Endothelial cell of umbilical vein (primary cell): ENCODE data around the gene VPS54. TPM values are rescaled to one million over a fixed set of nuclear protein-coding genes. Genes with fewer than 3 reads are reported as not detected.

Experiments
- BruUV-seq: library from RNA; stranded (reverse); fragments of 400-500 nt; replicated peaks from 2 replicates; lab custom pipeline; 2021; lab: Mats Ljungman, UMichigan
- CTCF ChIA-PET: fragments of 300-600, 350-600 bp; sonication (Branson Sonifier 250); formaldehyde crosslinking; loops from one replicate; lab custom pipeline; 2021; ENCODE audit warnings: antibody characterized with exemption, inconsistent platforms; lab: Charles Lee
- POLR2A ChIA-PET: fragments of 300-600, 350-600 bp; sonication (Branson Sonifier 250); formaldehyde crosslinking; loops from one replicate; lab custom pipeline; 2021; ENCODE audit warnings: antibody characterized with exemption, inconsistent platforms; lab: Charles Lee
- DNase-seq: peaks from one replicate; pipeline ENCODE4 v3.0.0-alpha.2; 2011; ENCODE audit warnings: low read depth, low spot score
- FAIRE-seq: peaks from 2 replicates; lab custom pipeline; 2011; peaks lifted over from hg19 to GRCh38; lab: Jason Lieb, UNC
- H2AFZ ChIP-seq: 2 replicates; pipeline ENCODE4 v1.6.0; 2012; ENCODE audit warnings: low read depth, low read length, control low read depth, inconsistent platforms
- H3K27ac ChIP-seq: 2 replicates; pipeline ENCODE4 v1.5.1; 2011; ENCODE audit warnings: low read depth, mild to moderate bottlenecking, control low read depth, low read length, moderate library complexity; ENCODE audit not compliant: insufficient read depth
- H3K27me3 ChIP-seq, 2 experiments: 2 replicates each; pipeline versions ENCODE4 v1.6.0 to v1.6.1; 2011; ENCODE audit warnings: low read length in 2 of 2, mixed read lengths in 1 of 2; ENCODE audit not compliant: control insufficient read depth in 2 of 2, insufficient read depth in 2 of 2
- H3K36me3 ChIP-seq, 2 experiments: 2 replicates in 1 of 2; 3 replicates in 1 of 2; pipeline ENCODE4 v1.5.1; 2011; ENCODE audit warnings: low read length in 2 of 2, mild to moderate bottlenecking in 1 of 2, moderate library complexity in 1 of 2; ENCODE audit not compliant: control insufficient read depth in 2 of 2, insufficient read depth in 2 of 2; ENCODE audit errors: extremely low read depth in 1 of 2
- H3K4me1 ChIP-seq: 3 replicates; pipeline ENCODE4 v1.5.1; 2011; ENCODE audit warnings: mild to moderate bottlenecking, low read length; ENCODE audit not compliant: control insufficient read depth, insufficient read depth; ENCODE audit errors: extremely low read depth
- H3K4me2 ChIP-seq: 2 replicates; pipeline ENCODE4 v1.6.1; 2011; ENCODE audit warnings: low read length, control low read depth, mixed read lengths; ENCODE audit not compliant: insufficient read depth
- H3K4me3 ChIP-seq, 3 experiments: fragments of 200-600 bp in 1 of 3; sonication (generic), shearing (Covaris generic) in 1 of 3; replicated peaks in 1 of 3; 2 replicates each; pipeline ENCODE4 v1.5.1; 2011 to 2016; ENCODE audit warnings: control low read depth in 3 of 3, low read length in 3 of 3, mild to moderate bottlenecking in 2 of 3, inconsistent platforms in 1 of 3, low read depth in 1 of 3, moderate library complexity in 1 of 3; ENCODE audit not compliant: insufficient read depth in 1 of 3
- H3K79me2 ChIP-seq: 2 replicates; pipeline ENCODE4 v1.6.0; 2012; ENCODE audit warnings: low read length, inconsistent platforms; ENCODE audit not compliant: control insufficient read depth, insufficient read depth
- H3K9ac ChIP-seq: replicated peaks from 2 replicates; pipeline ENCODE3; 2011; ENCODE audit warnings: low read length, control low read depth; ENCODE audit not compliant: insufficient read depth; ENCODE audit errors: extremely low read depth
- H3K9me1 ChIP-seq: replicated peaks from 3 replicates; pipeline ENCODE4 v1.6.0; 2011; ENCODE audit warnings: mild to moderate bottlenecking, low read length; ENCODE audit not compliant: control insufficient read depth, insufficient read depth; ENCODE audit errors: extremely low read depth
- H3K9me3 ChIP-seq: replicated peaks from 2 replicates; pipeline ENCODE4 v1.5.1; 2012; ENCODE audit warnings: low read length, inconsistent platforms; ENCODE audit not compliant: control insufficient read depth, insufficient read depth
- H4K20me1 ChIP-seq: replicated peaks from 2 replicates; pipeline ENCODE3; 2011; ENCODE audit warnings: mild to moderate bottlenecking, low read length; ENCODE audit not compliant: control insufficient read depth, insufficient read depth; ENCODE audit errors: extremely low read depth
- EZH2 ChIP-seq: IDR thresholded peaks from 2 replicates; pipeline ENCODE4 v1.6.1; 2012; ENCODE audit warnings: borderline replicate concordance, low read depth, mild to moderate bottlenecking, moderate library complexity, low read length, inconsistent platforms; ENCODE audit not compliant: severe bottlenecking
- FOS ChIP-seq: IDR thresholded peaks from 2 replicates; pipeline ENCODE4 v1.6.1; 2011; ENCODE audit warnings: mild to moderate bottlenecking, low read length, moderate library complexity, borderline replicate concordance; ENCODE audit not compliant: insufficient read depth
- GATA2 ChIP-seq: IDR thresholded peaks from 2 replicates; pipeline ENCODE4 v1.7.0; 2011; ENCODE audit warnings: low read depth, mild to moderate bottlenecking, moderate library complexity, mixed read lengths, low read length; ENCODE audit not compliant: insufficient read length, insufficient read depth
- JUN ChIP-seq: IDR thresholded peaks from 2 replicates; pipeline ENCODE4 v1.6.1; 2011; ENCODE audit warnings: borderline replicate concordance, low read depth; ENCODE audit not compliant: insufficient read length, insufficient read depth
- MYC ChIP-seq: IDR thresholded peaks from one replicate; pipeline ENCODE4 v1.6.1; 2011; ENCODE audit warnings: mild to moderate bottlenecking, low read depth, low read length
- POLR2A ChIP-seq: IDR thresholded peaks from 2 replicates; pipeline ENCODE4 v1.6.1; 2012; ENCODE audit warnings: low read depth, mild to moderate bottlenecking, control low read depth, low read length
- POLR2AphosphoS5 ChIP-seq: IDR thresholded peaks from 2 replicates; pipeline ENCODE4 v1.6.1; 2012; ENCODE audit warnings: low read depth, mild to moderate bottlenecking, control low read depth, low read length, moderate library complexity; ENCODE audit not compliant: insufficient read depth
- dilution Hi-C: fragments of 300-500 bp; cut with MboI; formaldehyde crosslinking; loops from one replicate; pipeline ENCODE4 v1.15.0; 2019; ENCODE audit warnings: low sequenced_read_pairs; ENCODE audit not compliant: extremely low pct_ligation_motif_present
- intact Hi-C: fragments of 100-400 bp; cut with micrococcal nuclease; formaldehyde crosslinking; loops from one replicate; pipeline ENCODE4 v1.10.0; 2022
- polyA plus RNA-seq, 4 experiments: library from polyadenylated mRNA; depleted of rRNA in 3 of 4; stranded (reverse) in 3 of 4; unstranded in 1 of 4; fragments of >200 nt; gene quantifications; 2 replicates each; pipeline versions ENCODE4 v1.2.1 to v1.2.3, GENCODE V29; 2011 to 2012; ENCODE audit warnings: missing spikeins in 1 of 4
- total RNA-seq: library from RNA; stranded (reverse); gene quantifications from 2 replicates; pipeline ENCODE4 v1.2.3, GENCODE V29; 2021
- TF ChIP-seq, protein P1 (sequence below), 2 donors: IDR thresholded peaks; 1 replicate in 1 of 2; 2 replicates in 1 of 2; pipeline ENCODE4 v1.5.1; 2011; ENCODE audit warnings: low read length in 2 of 2, mild to moderate bottlenecking in 2 of 2, moderate library complexity in 2 of 2, control low read depth in 1 of 2, inconsistent platforms in 1 of 2, low read depth in 1 of 2; ENCODE audit not compliant: insufficient read depth in 1 of 2; ENCODE audit errors: extremely low read depth in 1 of 2
- TF ChIP-seq, protein P2 (sequence below): IDR thresholded peaks from 2 replicates; pipeline ENCODE4 v1.6.1; 2011; ENCODE audit not compliant: insufficient read depth, insufficient read length

The VPS54 gene
- total and polyA plus RNA-seq, 2 donors (not counting 3 experiments of a cell fraction or from before 2014, with no cell fraction given) = 6.3 to 17.7 TPM

DNA sequence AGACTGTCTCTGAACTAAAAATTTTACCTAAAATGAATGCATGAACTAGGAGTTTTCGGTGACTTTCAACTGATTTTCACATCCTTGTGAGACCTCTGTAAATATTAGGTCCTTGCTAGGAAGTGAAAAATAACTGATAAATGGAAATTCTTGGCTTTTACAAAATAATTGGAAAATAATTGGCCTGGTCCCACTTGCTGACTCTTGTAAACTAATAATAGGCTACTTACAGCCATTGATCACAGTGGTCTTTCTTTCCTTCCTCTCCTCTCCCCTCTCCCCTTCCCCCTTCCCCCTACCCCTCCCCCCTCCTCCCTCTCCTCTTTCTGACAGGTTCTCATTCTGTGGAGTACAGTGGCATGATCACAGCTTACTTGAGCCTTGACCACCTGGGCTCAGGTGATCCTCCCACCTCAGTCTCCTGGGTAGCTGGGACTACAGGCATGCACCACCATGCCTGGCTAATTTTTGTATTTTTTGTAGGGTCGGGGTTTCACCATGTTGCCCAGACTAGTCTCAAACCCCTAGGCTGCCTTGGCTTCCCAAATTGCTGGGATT is 139.3 kb downstream of the VPS54 start:
- intact Hi-C loops = loop anchor here (5.0 kb wide), 1 partner anchor 247 kb away; no protein-coding TSS in a partner anchor
- H4K20me1 ChIP-seq = no peaks in the 10 kb centered on the region
- H3K4me3 ChIP-seq = no peak overlapping the region
- H3K4me2 ChIP-seq = no peak overlapping the region
- TF ChIP-seq, protein P1, sequence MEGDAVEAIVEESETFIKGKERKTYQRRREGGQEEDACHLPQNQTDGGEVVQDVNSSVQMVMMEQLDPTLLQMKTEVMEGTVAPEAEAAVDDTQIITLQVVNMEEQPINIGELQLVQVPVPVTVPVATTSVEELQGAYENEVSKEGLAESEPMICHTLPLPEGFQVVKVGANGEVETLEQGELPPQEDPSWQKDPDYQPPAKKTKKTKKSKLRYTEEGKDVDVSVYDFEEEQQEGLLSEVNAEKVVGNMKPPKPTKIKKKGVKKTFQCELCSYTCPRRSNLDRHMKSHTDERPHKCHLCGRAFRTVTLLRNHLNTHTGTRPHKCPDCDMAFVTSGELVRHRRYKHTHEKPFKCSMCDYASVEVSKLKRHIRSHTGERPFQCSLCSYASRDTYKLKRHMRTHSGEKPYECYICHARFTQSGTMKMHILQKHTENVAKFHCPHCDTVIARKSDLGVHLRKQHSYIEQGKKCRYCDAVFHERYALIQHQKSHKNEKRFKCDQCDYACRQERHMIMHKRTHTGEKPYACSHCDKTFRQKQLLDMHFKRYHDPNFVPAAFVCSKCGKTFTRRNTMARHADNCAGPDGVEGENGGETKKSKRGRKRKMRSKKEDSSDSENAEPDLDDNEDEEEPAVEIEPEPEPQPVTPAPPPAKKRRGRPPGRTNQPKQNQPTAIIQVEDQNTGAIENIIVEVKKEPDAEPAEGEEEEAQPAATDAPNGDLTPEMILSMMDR (IDR thresholded peaks at IDR 0.05; ENCODE audit: extremely low read depth in 1 of 2, insufficient read depth in 1 of 2, low read depth in 1 of 2, low read length in 2 of 2) = no peak
- TF ChIP-seq GATA2 = no peak
- no peak for TF ChIP-seq POLR2A
- TF ChIP-seq, protein P2, sequence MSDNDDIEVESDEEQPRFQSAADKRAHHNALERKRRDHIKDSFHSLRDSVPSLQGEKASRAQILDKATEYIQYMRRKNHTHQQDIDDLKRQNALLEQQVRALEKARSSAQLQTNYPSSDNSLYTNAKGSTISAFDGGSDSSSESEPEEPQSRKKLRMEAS = no peak
- TF ChIP-seq POLR2AphosphoS5 = no peak
- TF ChIP-seq JUN = no peak
- TF ChIP-seq MYC = no peak
- TF ChIP-seq EZH2 = no peak
- TF ChIP-seq FOS = no peak
- no peaks in the 10 kb centered on the region for H3K9me3 ChIP-seq
- DNase-seq (no peak), FAIRE-seq (no peak)
- no peaks in the 10 kb centered on the region for H3K4me1 ChIP-seq
- no peaks in the 10 kb centered on the region for H3K79me2 ChIP-seq
- H3K9ac ChIP-seq = no peak overlapping the region
- peaks cover 5 to 7% of the 10 kb centered on the region in 2 experiments for H3K36me3 ChIP-seq
- no peaks in the 10 kb centered on the region for H3K27me3 ChIP-seq
- dilution Hi-C loops = no loop called here
- POLR2A ChIA-PET = no interaction called here
- H3K9me1 ChIP-seq = no peaks in the 10 kb centered on the region
- H2AFZ ChIP-seq = no peak overlapping the region
- no TSS peak for BruUV-seq
- no peak overlapping the region for H3K27ac ChIP-seq
- CTCF ChIA-PET = no interaction called here
